GM23338 (cell line): ENCODE results near the gene STARD8. TPM values are rescaled to one million over a fixed set of nuclear protein-coding genes. Genes with fewer than 3 reads are reported as not detected.

Experiments
- ATAC-seq: fragments of 200-7000 bp; cut with Tn5 transposase; 3 replicates; pipeline ENCODE4 v1.9.1; 2020
- DNase-seq: peaks from one replicate; pipeline ENCODE4 v3.0.0-alpha.2; 2015; ENCODE audit warnings: low spot score
- H2AFZ ChIP-seq: fragments of 200-600 bp; sonication (generic); 2 replicates; pipeline ENCODE4 v1.8.0; 2016; ENCODE audit warnings: antibody characterized with exemption, mild to moderate bottlenecking, moderate library complexity
- H3F3A ChIP-seq: fragments of 200-600 bp; sonication (generic); replicated peaks from 2 replicates; pipeline ENCODE4 v1.8.0; 2017; ENCODE audit warnings: antibody characterized with exemption, mixed run types, low read depth
- H3K27ac ChIP-seq: fragments of 200-600 bp; sonication (generic); 2 replicates; pipeline ENCODE4 v1.6.1; 2016; ENCODE audit warnings: low read depth
- H3K27me3 ChIP-seq: fragments of 200-600 bp; sonication (generic); 2 replicates; pipeline ENCODE4 v1.8.0; 2016; ENCODE audit warnings: mild to moderate bottlenecking, mixed run types, moderate library complexity; ENCODE audit not compliant: insufficient read depth
- H3K36me3 ChIP-seq: fragments of 200-600 bp; sonication (generic); 2 replicates; pipeline ENCODE4 v1.8.0; 2016; ENCODE audit warnings: mild to moderate bottlenecking; ENCODE audit not compliant: insufficient read depth
- H3K4me1 ChIP-seq: fragments of 200-600 bp; sonication (generic); 2 replicates; pipeline ENCODE4 v1.8.0; 2016; ENCODE audit warnings: mild to moderate bottlenecking, moderate library complexity; ENCODE audit not compliant: insufficient read depth
- H3K4me2 ChIP-seq: fragments of 200-600 bp; sonication (generic); 2 replicates; pipeline ENCODE4 v1.7.1; 2017; ENCODE audit warnings: mixed run types
- H3K4me3 ChIP-seq: fragments of 200-600 bp; sonication (generic); 2 replicates; pipeline ENCODE4 v1.6.1; 2016; ENCODE audit warnings: mixed run types
- H3K79me2 ChIP-seq: fragments of 200-600 bp; sonication (generic); replicated peaks from 2 replicates; pipeline ENCODE4 v1.8.0; 2017; ENCODE audit warnings: mild to moderate bottlenecking; ENCODE audit not compliant: insufficient read depth
- H3K9me2 ChIP-seq: fragments of 200-600 bp; sonication (generic); 2 replicates; pipeline ENCODE4 v1.8.0; 2017; ENCODE audit not compliant: insufficient read depth
- H4K20me1 ChIP-seq: fragments of 200-600 bp; sonication (generic); replicated peaks from 2 replicates; pipeline ENCODE4 v1.8.0; 2017; ENCODE audit warnings: mild to moderate bottlenecking; ENCODE audit not compliant: insufficient read depth
- H3K27ac Mint-ChIP-seq: 2 replicates; pipeline ENCODE4 v1.8.0; 2020; ENCODE audit warnings: inconsistent platforms, mild to moderate bottlenecking, moderate library complexity, mixed read lengths
- H3K27me3 Mint-ChIP-seq: 3 replicates; pipeline ENCODE4 v1.8.0; 2022; ENCODE audit warnings: low read depth, mild to moderate bottlenecking, moderate library complexity, mixed read lengths, inconsistent platforms; ENCODE audit not compliant: insufficient read depth, poor library complexity
- H3K36me3 Mint-ChIP-seq: 3 replicates; pipeline ENCODE4 v1.8.0; 2021; ENCODE audit warnings: low read depth, mild to moderate bottlenecking, inconsistent platforms, moderate library complexity, mixed read lengths
- H3K4me1 Mint-ChIP-seq: 3 replicates; pipeline ENCODE4 v1.8.0; 2020; ENCODE audit warnings: mild to moderate bottlenecking, inconsistent platforms, mixed read lengths
- H3K4me3 Mint-ChIP-seq: 3 replicates; pipeline ENCODE4 v1.8.0; 2021; ENCODE audit warnings: moderate library complexity, mild to moderate bottlenecking, inconsistent platforms, mixed read lengths
- H3K9me3 Mint-ChIP-seq: 3 replicates; pipeline ENCODE4 v1.8.0; 2020; ENCODE audit warnings: moderate library complexity, mild to moderate bottlenecking, inconsistent platforms, mixed read lengths
- CREB1 ChIP-seq: fragments of 250-450 bp; sonication (Bioruptor Pico); IDR thresholded peaks from 2 replicates; pipeline ENCODE4 v1.5.0; 2020; ENCODE audit warnings: low read depth, mild to moderate bottlenecking, moderate library complexity
- EZH2 ChIP-seq: fragments of 200-600 bp; sonication (generic); IDR thresholded peaks from one replicate; pipeline ENCODE4 v1.8.0; 2017; ENCODE audit warnings: antibody characterized with exemption, mild to moderate bottlenecking, low read depth; ENCODE audit not compliant: unreplicated experiment
- EZH2phosphoT487 ChIP-seq: fragments of 200-600 bp; sonication (generic); IDR thresholded peaks from one replicate; pipeline ENCODE4 v1.8.1; 2018; ENCODE audit warnings: antibody characterized with exemption; ENCODE audit not compliant: unreplicated experiment
- JUNB ChIP-seq: IDR thresholded peaks from one replicate; pipeline ENCODE4 v1.6.1; 2016; ENCODE audit warnings: antibody characterized with exemption; ENCODE audit not compliant: unreplicated experiment
- NANOG ChIP-seq: IDR thresholded peaks from 2 replicates; pipeline ENCODE4 v1.6.1; 2016; ENCODE audit warnings: antibody characterized with exemption, borderline replicate concordance
- POLR2AphosphoS5 ChIP-seq: IDR thresholded peaks from 2 replicates; pipeline ENCODE4 v1.6.1; 2016; ENCODE audit warnings: antibody characterized with exemption, low read depth
- REST ChIP-seq: IDR thresholded peaks from one replicate; pipeline ENCODE4 v1.6.1; 2018; ENCODE audit warnings: antibody characterized with exemption; ENCODE audit not compliant: unreplicated experiment
- STAT1 ChIP-seq: IDR thresholded peaks from one replicate; pipeline ENCODE4 v1.6.1; 2016; ENCODE audit warnings: antibody characterized with exemption; ENCODE audit not compliant: unreplicated experiment
- ZNF114 ChIP-seq: fragments of 250-450 bp; sonication (Bioruptor Pico); IDR thresholded peaks from 2 replicates; pipeline ENCODE4 v1.5.0; 2020; ENCODE audit warnings: mild to moderate bottlenecking, moderate library complexity
- ZNF331 ChIP-seq: fragments of 250-450 bp; sonication (Bioruptor Pico); IDR thresholded peaks from 2 replicates; pipeline ENCODE4 v1.5.0; 2020; ENCODE audit warnings: low read depth, mild to moderate bottlenecking, moderate library complexity
- ZNF462 ChIP-seq: fragments of 250-450 bp; sonication (Bioruptor Pico); IDR thresholded peaks from 2 replicates; pipeline ENCODE4 v1.5.0; 2020; ENCODE audit warnings: mild to moderate bottlenecking, moderate library complexity
- polyA plus RNA-seq: library from polyadenylated mRNA; unstranded; fragments of >200 nt; fragmentation: Nextera tagmentation; extraction: Ambion mirVana; gene quantifications from 2 replicates; pipeline ENCODE4 v1.2.1, GENCODE V29; 2016
- total RNA-seq: library from RNA; depleted of rRNA; stranded (reverse); fragments of >200 nt; shearing (Covaris generic); gene quantifications from 2 replicates; pipeline ENCODE4 v1.2.3, GENCODE V29; 2014
- TF ChIP-seq, protein P1 (sequence below), 2 experiments: fragments of 200-600 bp in 1 of 2; sonication (generic) in 1 of 2; conservative IDR thresholded peaks; 2 replicates each; pipeline versions ENCODE4 v1.5.1 to v1.6.1; 2016 to 2017; ENCODE audit warnings: antibody characterized with exemption in 2 of 2, low read depth in 2 of 2, mild to moderate bottlenecking in 2 of 2, moderate library complexity in 1 of 2
- TF ChIP-seq, protein P2 (sequence below): IDR thresholded peaks from 2 replicates; pipeline ENCODE4 v1.6.1; 2016; ENCODE audit warnings: antibody characterized with exemption

The STARD8 gene
- total and polyA plus RNA-seq, 2 experiments from 2014 or later = 0.74 to 5.6 TPM

GRCh38 chrX:68651110-68651509 is 3.6 kb downstream of the STARD8 start:
- Histone ChIP-seq H3K4me3 (no peak overlapping the region), H3K36me3 (no peaks in the 10 kb centered on the region), H3K4me2 (no peak overlapping the region), H3K9me2 (no peaks in the 10 kb centered on the region), H3F3A (no peaks in the 10 kb centered on the region), H3K4me1 (peaks cover 12% of the 10 kb centered on the region), H3K79me2 (no peaks in the 10 kb centered on the region), H4K20me1 (no peaks in the 10 kb centered on the region), H3K27ac (no peak overlapping the region), H3K27me3 (0 out of 2 replicates have a peak, but pooled peaks cover 5% of the 10 kb centered on the region), H2AFZ (no peak overlapping the region)
- H3K36me3 Mint-ChIP-seq = no peaks in the 10 kb centered on the region
- H3K4me3 Mint-ChIP-seq = no peak overlapping the region
- H3K27ac Mint-ChIP-seq = no peak overlapping the region
- TF ChIP-seq NANOG (no peak), REST (no peak), STAT1 (no peak), EZH2 (no peak), ZNF331 (CRISPR knock-in tag) (no peak), POLR2AphosphoS5 (no peak), ZNF462 (no peak), CREB1 (CRISPR knock-in tag) (no peak), EZH2phosphoT487 (no peak), JUNB (no peak), ZNF114 (CRISPR knock-in tag) (no peak)
- TF ChIP-seq, protein P1, sequence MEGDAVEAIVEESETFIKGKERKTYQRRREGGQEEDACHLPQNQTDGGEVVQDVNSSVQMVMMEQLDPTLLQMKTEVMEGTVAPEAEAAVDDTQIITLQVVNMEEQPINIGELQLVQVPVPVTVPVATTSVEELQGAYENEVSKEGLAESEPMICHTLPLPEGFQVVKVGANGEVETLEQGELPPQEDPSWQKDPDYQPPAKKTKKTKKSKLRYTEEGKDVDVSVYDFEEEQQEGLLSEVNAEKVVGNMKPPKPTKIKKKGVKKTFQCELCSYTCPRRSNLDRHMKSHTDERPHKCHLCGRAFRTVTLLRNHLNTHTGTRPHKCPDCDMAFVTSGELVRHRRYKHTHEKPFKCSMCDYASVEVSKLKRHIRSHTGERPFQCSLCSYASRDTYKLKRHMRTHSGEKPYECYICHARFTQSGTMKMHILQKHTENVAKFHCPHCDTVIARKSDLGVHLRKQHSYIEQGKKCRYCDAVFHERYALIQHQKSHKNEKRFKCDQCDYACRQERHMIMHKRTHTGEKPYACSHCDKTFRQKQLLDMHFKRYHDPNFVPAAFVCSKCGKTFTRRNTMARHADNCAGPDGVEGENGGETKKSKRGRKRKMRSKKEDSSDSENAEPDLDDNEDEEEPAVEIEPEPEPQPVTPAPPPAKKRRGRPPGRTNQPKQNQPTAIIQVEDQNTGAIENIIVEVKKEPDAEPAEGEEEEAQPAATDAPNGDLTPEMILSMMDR (conservative IDR thresholded peaks at IDR 0.05; ENCODE audit: low read depth in 2 of 2) = no peak
- TF ChIP-seq, protein P2, sequence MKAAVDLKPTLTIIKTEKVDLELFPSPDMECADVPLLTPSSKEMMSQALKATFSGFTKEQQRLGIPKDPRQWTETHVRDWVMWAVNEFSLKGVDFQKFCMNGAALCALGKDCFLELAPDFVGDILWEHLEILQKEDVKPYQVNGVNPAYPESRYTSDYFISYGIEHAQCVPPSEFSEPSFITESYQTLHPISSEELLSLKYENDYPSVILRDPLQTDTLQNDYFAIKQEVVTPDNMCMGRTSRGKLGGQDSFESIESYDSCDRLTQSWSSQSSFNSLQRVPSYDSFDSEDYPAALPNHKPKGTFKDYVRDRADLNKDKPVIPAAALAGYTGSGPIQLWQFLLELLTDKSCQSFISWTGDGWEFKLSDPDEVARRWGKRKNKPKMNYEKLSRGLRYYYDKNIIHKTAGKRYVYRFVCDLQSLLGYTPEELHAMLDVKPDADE = no peak
- DNase-seq = no peak
- H3K9me3 Mint-ChIP-seq = peaks cover 4% of the 10 kb centered on the region; the same call in 2 of the 3 replicates
- ATAC-seq = no peak
- H3K27me3 Mint-ChIP-seq = peaks cover 8% of the 10 kb centered on the region
- H3K4me1 Mint-ChIP-seq = peaks cover 11% of the 10 kb centered on the region
